HG03558 (cell line): ENCODE measurements around the gene HTR3B.
"Not testable (repeated sequence)": the region's sequence is repeated elsewhere in the genome, so short reads cannot be mapped to it uniquely, and the experiment has no call there.

Experiments
- ATAC-seq: cut with Tn5 transposase; IDR thresholded peaks from one replicate; pipeline ENCODE4 v1.9.1; 2021; ENCODE audit warnings: moderate number of reproducible peaks; ENCODE audit not compliant: unreplicated experiment; ENCODE audit errors: extremely low read depth

The HTR3B gene

GRCh38 chr11:113904379-113905101 is at the start of gene HTR3B:
TSS of gene HTR3B (plus strand) at chr11:113904796. CDS start at chr11:113904934, 138 bp downstream.
- ATAC-seq = no peak

- ATAC-seq = no peak
Measured at GRCh38 chr11:113855803-113856202, 48.8 kb upstream of the HTR3B start.

GRCh38 chr11:113856966-113857759 is 47.4 kb upstream of the HTR3B start:
- ATAC-seq = no peak

GRCh38 chr11:113859665-113860064 is 44.9 kb upstream of the HTR3B start:
- no peak for ATAC-seq

- ATAC-seq = no peak
Measured at GRCh38 chr11:113862435-113862834, 42.2 kb upstream of the HTR3B start.

GRCh38 chr11:113864410-113864809 is 40.2 kb upstream of the HTR3B start:
- no peak for ATAC-seq

GRCh38 chr11:113865873-113866272 is 38.7 kb upstream of the HTR3B start:
- ATAC-seq = no peak

GRCh38 chr11:113867843-113868503 is 36.6 kb upstream of the HTR3B start:
- no peak for ATAC-seq

- ATAC-seq = no peak
Measured at GRCh38 chr11:113871336-113871735, 33.3 kb upstream of the HTR3B start.

- no peak for ATAC-seq
Measured at GRCh38 chr11:113873236-113873626, 31.4 kb upstream of the HTR3B start.

GRCh38 chr11:113874096-113874495 is 30.5 kb upstream of the HTR3B start:
- ATAC-seq = no peak

- peak; percentile 17 for ATAC-seq
Measured at GRCh38 chr11:113874581-113875233, 29.9 kb upstream of the HTR3B start.

GRCh38 chr11:113875234-113876073 is 29.1 kb upstream of the HTR3B start, which contains the start of gene USP28:
TSS of gene USP28 (minus strand) at chr11:113875572. CDS start at chr11:113875501, 71 bp downstream.
- ATAC-seq = peak; percentile 62

GRCh38 chr11:113876074-113876797 is 28.4 kb upstream of the HTR3B start:
- no peak for ATAC-seq

- no peak for ATAC-seq
Measured at GRCh38 chr11:113876798-113877669, 27.6 kb upstream of the HTR3B start.

- no peak for ATAC-seq
Measured at GRCh38 chr11:113877670-113878055, 26.9 kb upstream of the HTR3B start.

- not testable (repeated sequence) for ATAC-seq
Measured at GRCh38 chr11:113879446-113879845, 25.1 kb upstream of the HTR3B start.

- no peak for ATAC-seq
Measured at GRCh38 chr11:113880971-113881370, 23.6 kb upstream of the HTR3B start.
